RWPE2 (cell line): ENCODE data around the gene F2RL2.

Experiments used
- ATAC-seq: fragments of 200-7000 bp; cut with Tn5 transposase; 3 replicates; pipeline ENCODE4 v1.9.1; 2021; ENCODE audit warnings: low read depth
- DNase-seq: peaks from one replicate; pipeline ENCODE4 v3.0.0-alpha.2; 2020; ENCODE audit warnings: low spot score
- H3K27ac ChIP-seq: fragments of 450-650 bp; 2 replicates; pipeline ENCODE4 v1.5.1; 2017; ENCODE audit warnings: mild to moderate bottlenecking; ENCODE audit not compliant: poor library complexity, severe bottlenecking
- H3K27me3 ChIP-seq: fragments of 250-450 bp; sonication (Bioruptor Pico); 2 replicates; pipeline ENCODE4 v1.5.1; 2021; ENCODE audit warnings: mild to moderate bottlenecking, moderate library complexity; ENCODE audit not compliant: insufficient read depth, poor library complexity, severe bottlenecking
- H3K36me3 ChIP-seq: fragments of 250-450 bp; sonication (Bioruptor Pico); 2 replicates; pipeline ENCODE4 v1.5.1; 2020; ENCODE audit warnings: low read depth, mild to moderate bottlenecking, moderate library complexity
- H3K4me1 ChIP-seq: fragments of 250-450 bp; sonication (Bioruptor Pico); 2 replicates; pipeline ENCODE4 v1.5.1; 2021; ENCODE audit warnings: mild to moderate bottlenecking, moderate library complexity; ENCODE audit not compliant: insufficient read depth, poor library complexity, severe bottlenecking
- H3K4me3 ChIP-seq: fragments of 250-450 bp; sonication (Bioruptor Pico); 2 replicates; pipeline ENCODE4 v1.5.1; 2021; ENCODE audit warnings: mild to moderate bottlenecking, moderate library complexity; ENCODE audit not compliant: severe bottlenecking
- H3K9me3 ChIP-seq: fragments of 250-450 bp; sonication (Bioruptor Pico); 2 replicates; pipeline ENCODE4 v1.5.1; 2021; ENCODE audit warnings: mild to moderate bottlenecking, moderate library complexity; ENCODE audit not compliant: severe bottlenecking
- CTCF ChIP-seq: fragments of 450-650 bp; IDR thresholded peaks from one replicate; pipeline ENCODE4 v1.5.1; 2017; ENCODE audit warnings: mild to moderate bottlenecking, moderate library complexity; ENCODE audit not compliant: poor library complexity, severe bottlenecking

F2RL2 gene

GRCh38 chr5:76664079-76664478 lies 40.9 kb upstream of the F2RL2 start:
- Histone ChIP-seq H3K27me3 (no peaks in the 10 kb centered on the region), H3K4me3 (no peak overlapping the region), H3K36me3 (no peaks in the 10 kb centered on the region), H3K9me3 (no peaks in the 10 kb centered on the region), H3K27ac (no peak overlapping the region), H3K4me1 (no peaks in the 10 kb centered on the region)
- no peak for DNase-seq
- no peak for TF ChIP-seq CTCF
- ATAC-seq: no peak

GRCh38 chr5:76663573-76663972 lies 40.4 kb upstream of the F2RL2 start:
- DNase-seq (no peak), ATAC-seq (no peak)
- Histone ChIP-seq H3K9me3 (no peaks in the 10 kb centered on the region), H3K4me3 (no peak overlapping the region), H3K4me1 (no peaks in the 10 kb centered on the region), H3K27ac (no peak overlapping the region), H3K27me3 (no peaks in the 10 kb centered on the region), H3K36me3 (no peaks in the 10 kb centered on the region)
- TF ChIP-seq CTCF: no peak

GRCh38 chr5:76662521-76662920 lies 39.3 kb upstream of the F2RL2 start:
- no peak overlapping the region for H3K4me3 ChIP-seq
- no peaks in the 10 kb centered on the region for H3K27me3 ChIP-seq
- no peaks in the 10 kb centered on the region for H3K36me3 ChIP-seq
- H3K9me3 ChIP-seq: no peaks in the 10 kb centered on the region
- no peaks in the 10 kb centered on the region for H3K4me1 ChIP-seq
- no peak for DNase-seq
- no peak for ATAC-seq
- TF ChIP-seq CTCF: no peak
- H3K27ac ChIP-seq: no peak overlapping the region

GRCh38 chr5:76660360-76660759 lies 37.2 kb upstream of the F2RL2 start:
- no peaks in the 10 kb centered on the region for H3K4me1 ChIP-seq
- H3K27me3 ChIP-seq: no peaks in the 10 kb centered on the region
- H3K9me3 ChIP-seq: no peaks in the 10 kb centered on the region
- DNase-seq (no peak), ATAC-seq (no peak)
- no peak overlapping the region for H3K27ac ChIP-seq
- no peak for TF ChIP-seq CTCF
- H3K36me3 ChIP-seq: no peaks in the 10 kb centered on the region
- no peak overlapping the region for H3K4me3 ChIP-seq

- H3K27me3 ChIP-seq: no peaks in the 10 kb centered on the region
- H3K4me1 ChIP-seq: no peaks in the 10 kb centered on the region
- no peak for TF ChIP-seq CTCF
- H3K9me3 ChIP-seq: no peaks in the 10 kb centered on the region
- no peak overlapping the region for H3K4me3 ChIP-seq
- no peak overlapping the region for H3K27ac ChIP-seq
- DNase-seq (no peak), ATAC-seq (no peak)
- no peaks in the 10 kb centered on the region for H3K36me3 ChIP-seq
Measured at GRCh38 chr5:76657683-76658311, 34.6 kb upstream of the F2RL2 start.
